ENCODE measurements around the gene CEP83. TPM values are rescaled to one million over a fixed set of nuclear protein-coding genes. Genes with fewer than 3 reads are reported as not detected.

The CEP83 gene
- total RNA-seq, 6 experiments from 2014 or later, result 7.2 to 8.8 (median 7.8) TPM

- no peaks in the 10 kb centered on the region for H3K27me3 Mint-ChIP-seq (ENCODE audit: insufficient read depth)
Measured at GRCh38 chr12:94312378-94312777, 147.3 kb downstream of the CEP83 start.

GRCh38 chr12:94309373-94309772, 150.3 kb downstream of the CEP83 start:
- H3K27ac Mint-ChIP-seq, result no peak overlapping the region
- H3K27me3 Mint-ChIP-seq (ENCODE audit: insufficient read depth), result no peaks in the 10 kb centered on the region; the same call in 1 of the 2 replicates
- no peak overlapping the region for H3K4me3 Mint-ChIP-seq
- DNase-seq, result no peak
- no peak for TF ChIP-seq CTCF (IDR thresholded peaks at IDR 0.05)
- H3K9me3 Mint-ChIP-seq, result no peaks in the 10 kb centered on the region
- H3K36me3 Mint-ChIP-seq (ENCODE audit: low read depth), result peaks cover 10% of the 10 kb centered on the region; the same call in 1 of the 2 replicates
- peaks cover 16% of the 10 kb centered on the region for H3K4me1 Mint-ChIP-seq (ENCODE audit: low read depth)

More at GRCh38 chr12:94312378-94312777, 147.3 kb downstream of the CEP83 start:
- H3K4me3 Mint-ChIP-seq, result no peak overlapping the region
- TF ChIP-seq CTCF (IDR thresholded peaks at IDR 0.05), result no peak
- DNase-seq, result no peak
- peaks cover 10% of the 10 kb centered on the region; the same call in 1 of the 2 replicates for H3K36me3 Mint-ChIP-seq (ENCODE audit: low read depth)
- no peak overlapping the region for H3K27ac Mint-ChIP-seq
- H3K9me3 Mint-ChIP-seq, result no peaks in the 10 kb centered on the region
- H3K4me1 Mint-ChIP-seq (ENCODE audit: low read depth), result no peaks in the 10 kb centered on the region

GRCh38 chr12:94308612-94309011, 151.1 kb downstream of the CEP83 start:
- Mint-ChIP-seq H3K4me3 (no peak overlapping the region), H3K4me1 (ENCODE audit: low read depth) (peaks cover 24% of the 10 kb centered on the region), H3K9me3 (no peaks in the 10 kb centered on the region), H3K27ac (no peak overlapping the region), H3K36me3 (ENCODE audit: low read depth) (peaks cover 10% of the 10 kb centered on the region; the same call in 1 of the 2 replicates), H3K27me3 (ENCODE audit: insufficient read depth) (no peaks in the 10 kb centered on the region; the same call in 1 of the 2 replicates)
- no peak for DNase-seq
- TF ChIP-seq CTCF (IDR thresholded peaks at IDR 0.05), result no peak

GRCh38 chr12:94305130-94305957, 154.3 kb downstream of the CEP83 start:
- peaks cover 27% of the 10 kb centered on the region for H3K4me1 Mint-ChIP-seq (ENCODE audit: low read depth)
- peaks cover 16% of the 10 kb centered on the region; the same call in 1 of the 2 replicates for H3K36me3 Mint-ChIP-seq (ENCODE audit: low read depth)
- H3K4me3 Mint-ChIP-seq, result no peak overlapping the region
- H3K9me3 Mint-ChIP-seq, result no peaks in the 10 kb centered on the region
- TF ChIP-seq CTCF (IDR thresholded peaks at IDR 0.05), result no peak
- DNase-seq, result peak; percentile 13
- H3K27me3 Mint-ChIP-seq (ENCODE audit: insufficient read depth), result peaks cover 2% of the 10 kb centered on the region
- peak overlapping the region; percentile 54 for H3K27ac Mint-ChIP-seq

GRCh38 chr12:94304566-94305061, 155.1 kb downstream of the CEP83 start:
- peaks cover 2% of the 10 kb centered on the region for H3K27me3 Mint-ChIP-seq (ENCODE audit: insufficient read depth)
- H3K27ac Mint-ChIP-seq, result peak overlapping the region; percentile 54
- DNase-seq, result peak; percentile 62
- no peaks in the 10 kb centered on the region for H3K9me3 Mint-ChIP-seq
- no peak overlapping the region for H3K4me3 Mint-ChIP-seq
- H3K36me3 Mint-ChIP-seq (ENCODE audit: low read depth), result peaks cover 20% of the 10 kb centered on the region; the same call in 1 of the 2 replicates
- peaks cover 27% of the 10 kb centered on the region for H3K4me1 Mint-ChIP-seq (ENCODE audit: low read depth)
- TF ChIP-seq CTCF (IDR thresholded peaks at IDR 0.05), result no peak

Measured in HFFc6 (cell line).